Kidney (tissue), 14 donors: ENCODE measurements around the gene PHETA1. TPM values are rescaled to one million over a fixed set of nuclear protein-coding genes. Genes with fewer than 3 reads are reported as not detected.

ENCODE experiments used
- DNase-seq, 5 donors: peaks; one replicate each; pipeline ENCODE4 v3.0.0-alpha.2; 2013 to 2020
- FAIRE-seq: peaks from 2 replicates; lab custom pipeline; 2012; peaks lifted over from hg19 to GRCh38; lab: Jason Lieb, UNC
- H3K27ac ChIP-seq, 2 donors: one replicate each; pipeline ENCODE4 v1.7.0; 2013; ENCODE audit warnings: low read depth in 2 of 2, low read length in 2 of 2, inconsistent platforms in 1 of 2
- H3K27me3 ChIP-seq: one replicate; pipeline ENCODE4 v1.7.1; 2013; ENCODE audit warnings: low read length, inconsistent platforms; ENCODE audit not compliant: control insufficient read depth, insufficient read depth
- H3K36me3 ChIP-seq, 3 donors: one replicate each; pipeline versions ENCODE4 v1.7.0 to v1.7.1; 2013; ENCODE audit warnings: low read length in 3 of 3, control low read depth in 1 of 3, inconsistent platforms in 1 of 3; ENCODE audit not compliant: insufficient read depth in 3 of 3, control insufficient read depth in 2 of 3
- H3K4me1 ChIP-seq, 3 donors: one replicate each; pipeline versions ENCODE4 v1.7.0 to v1.7.1; 2013; ENCODE audit warnings: low read length in 3 of 3, inconsistent platforms in 1 of 3, low read depth in 1 of 3; ENCODE audit not compliant: control insufficient read depth in 2 of 3, insufficient read depth in 2 of 3
- H3K4me3 ChIP-seq, 3 donors: one replicate each; pipeline versions ENCODE4 v1.7.0 to v1.8.1; 2013; ENCODE audit warnings: low read length in 3 of 3, control low read depth in 1 of 3, inconsistent platforms in 1 of 3
- H3K9ac ChIP-seq, 3 donors: one replicate each; pipeline versions ENCODE4 v1.7.0 to v1.7.1; 2013; ENCODE audit warnings: low read length in 3 of 3, control low read depth in 1 of 3, inconsistent platforms in 1 of 3
- H3K9me3 ChIP-seq, 3 donors: one replicate each; pipeline versions ENCODE4 v1.7.0 to v1.7.1; 2013; ENCODE audit warnings: low read length in 3 of 3, control low read depth in 1 of 3, inconsistent platforms in 1 of 3; ENCODE audit not compliant: control insufficient read depth in 2 of 3, insufficient read depth in 1 of 3
- CTCF ChIP-seq: IDR thresholded peaks from 3 replicates; pipeline ENCODE4 v1.5.1; 2012; ENCODE audit warnings: mild to moderate bottlenecking, moderate library complexity, borderline replicate concordance; ENCODE audit not compliant: insufficient read depth; ENCODE audit errors: extremely low read depth
- intact Hi-C: fragments of 100-400 bp; cut with DNase I; formaldehyde crosslinking; loops from one replicate; pipeline ENCODE4 v1.11.1; 2022
- polyA plus RNA-seq: library from polyadenylated mRNA; stranded (reverse); fragments of 350-450 nt; fragmentation: Illumina TruSeq; extraction: RNeasy Lipid Tissue Mini Kit (QIAGEN cat#74804); gene quantifications from one replicate; pipeline ENCODE4 v1.2.3, GENCODE V29; 2014; ENCODE audit warnings: low read depth, low replicate concordance; ENCODE audit not compliant: insufficient read depth
- total RNA-seq: library from RNA; stranded (reverse); fragmentation: NEBNext Ultra II Directional; extraction: Animal tissue kit (Norgen Biotek cat#: 25700); gene quantifications from one replicate; pipeline ENCODE4 v1.2.1, GENCODE V29; 2021
- donor health status: control.
- donor health status: control.
- donor health status: control.
- donor health status: control.
- donor health status: control.
- donor health status: DM: yes; HTN: yes; CAD: no.
- donor health status: Normal renal cell carcinoma (clear cell type).

Gene PHETA1
- total and polyA plus RNA-seq, 2 donors from 2014 or later = 6.3 to 19.0 TPM

- Histone ChIP-seq H3K4me3 (no peak overlapping the region), H3K27ac (no peak overlapping the region), H3K9me3 (no peaks in the 10 kb centered on the region), H3K4me1 (no peaks in the 10 kb centered on the region), H3K27me3 (no peaks in the 10 kb centered on the region), H3K9ac (no peak overlapping the region), H3K36me3 (no peaks in the 10 kb centered on the region)
- intact Hi-C loops = no loop called here
- FAIRE-seq (no peak), DNase-seq (no peak)
- TF ChIP-seq CTCF = no peak
These were observed 56.2 kb downstream of the PHETA1 start for GRCh38 chr12:111312708-111313107.

GRCh38 chr12:111312016-111312415, 56.9 kb downstream of the PHETA1 start:
- H3K27ac ChIP-seq = no peak overlapping the region
- no peaks in the 10 kb centered on the region for H3K4me1 ChIP-seq
- H3K36me3 ChIP-seq = no peaks in the 10 kb centered on the region
- H3K4me3 ChIP-seq = no peak overlapping the region
- intact Hi-C loops = no loop called here
- FAIRE-seq (no peak), DNase-seq (no peak)
- TF ChIP-seq CTCF = no peak
- no peaks in the 10 kb centered on the region for H3K27me3 ChIP-seq
- H3K9me3 ChIP-seq = no peaks in the 10 kb centered on the region
- no peak overlapping the region for H3K9ac ChIP-seq

GRCh38 chr12:111311011-111311410, 57.9 kb downstream of the PHETA1 start:
- TF ChIP-seq CTCF = no peak
- Histone ChIP-seq H3K9ac (no peak overlapping the region), H3K4me1 (no peaks in the 10 kb centered on the region), H3K4me3 (no peak overlapping the region), H3K27me3 (no peaks in the 10 kb centered on the region), H3K27ac (no peak overlapping the region), H3K36me3 (no peaks in the 10 kb centered on the region), H3K9me3 (peaks cover 0 to under 1% (median 0%) of the 10 kb centered on the region in 3 donors)
- DNase-seq = no peak
- no peak for FAIRE-seq
- intact Hi-C loops = no loop called here

Other genes with a start within 250 kb of the PHETA1 start
- gene SH2B3, start 36.8 kb upstream of the PHETA1 start, total RNA-seq = 35.0 TPM
- 7.3 TPM for gene SH2B3, start 36.8 kb upstream of the PHETA1 start, polyA plus RNA-seq
- 56.5 TPM for gene ATXN2, start 230.2 kb upstream of the PHETA1 start, total RNA-seq
- 27.1 TPM for gene ATXN2, start 230.2 kb upstream of the PHETA1 start, polyA plus RNA-seq